ENCODE results near the gene SLC22A5.

Gene SLC22A5

DNA sequence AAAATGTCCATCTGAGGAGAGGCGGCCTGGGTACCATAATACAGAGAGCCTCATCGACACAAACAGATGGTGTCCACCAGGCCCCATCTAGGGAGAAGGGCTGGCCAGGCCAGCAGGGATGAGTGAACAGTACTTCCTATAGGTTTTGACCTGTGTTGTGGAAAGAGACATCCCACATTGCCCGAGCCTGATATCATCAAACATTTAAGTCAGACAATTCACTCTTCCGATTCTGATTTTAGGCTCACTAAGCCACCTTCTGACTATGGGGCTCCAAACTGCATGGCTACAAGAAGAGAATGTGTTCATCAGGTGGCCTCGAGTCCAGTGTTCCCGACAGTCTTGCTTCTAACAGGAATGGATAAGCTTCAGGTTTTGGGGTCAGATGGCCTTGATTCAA lies 38.9 kb downstream of the SLC22A5 start:
- TF ChIP-seq ZNF792 (tag by site-specific recombination; IDR thresholded peaks at IDR 0.05) (no peak), ZBTB21 (tag by site-specific recombination; IDR thresholded peaks at IDR 0.05) (no peak), ZNF146 (tag by site-specific recombination; IDR thresholded peaks at IDR 0.05) (no peak), ZNF426 (tag by site-specific recombination; IDR thresholded peaks at IDR 0.05) (no peak), ZNF544 (tag by site-specific recombination; IDR thresholded peaks at IDR 0.05) (no peak), ZNF76 (tag by site-specific recombination; IDR thresholded peaks at IDR 0.05; ENCODE audit: borderline replicate concordance, low read depth) (no peak), ZNF529 (tag by site-specific recombination; IDR thresholded peaks at IDR 0.05; ENCODE audit: insufficient replicate concordance) (no peak), ZNF843 (tag by site-specific recombination; IDR thresholded peaks at IDR 0.05) (no peak)
- TF ChIP-seq, protein P1, sequence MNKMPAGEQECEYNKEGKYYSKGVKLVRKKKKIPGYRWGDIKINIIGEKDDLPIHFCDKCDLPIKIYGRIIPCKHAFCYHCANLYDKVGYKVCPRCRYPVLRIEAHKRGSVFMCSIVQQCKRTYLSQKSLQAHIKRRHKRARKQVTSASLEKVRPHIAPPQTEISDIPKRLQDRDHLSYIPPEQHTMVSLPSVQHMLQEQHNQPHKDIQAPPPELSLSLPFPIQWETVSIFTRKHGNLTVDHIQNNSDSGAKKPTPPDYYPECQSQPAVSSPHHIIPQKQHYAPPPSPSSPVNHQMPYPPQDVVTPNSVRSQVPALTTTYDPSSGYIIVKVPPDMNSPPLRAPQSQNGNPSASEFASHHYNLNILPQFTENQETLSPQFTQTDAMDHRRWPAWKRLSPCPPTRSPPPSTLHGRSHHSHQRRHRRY (tag by site-specific recombination; IDR thresholded peaks at IDR 0.05): no peak
- TF ChIP-seq, protein P2, sequence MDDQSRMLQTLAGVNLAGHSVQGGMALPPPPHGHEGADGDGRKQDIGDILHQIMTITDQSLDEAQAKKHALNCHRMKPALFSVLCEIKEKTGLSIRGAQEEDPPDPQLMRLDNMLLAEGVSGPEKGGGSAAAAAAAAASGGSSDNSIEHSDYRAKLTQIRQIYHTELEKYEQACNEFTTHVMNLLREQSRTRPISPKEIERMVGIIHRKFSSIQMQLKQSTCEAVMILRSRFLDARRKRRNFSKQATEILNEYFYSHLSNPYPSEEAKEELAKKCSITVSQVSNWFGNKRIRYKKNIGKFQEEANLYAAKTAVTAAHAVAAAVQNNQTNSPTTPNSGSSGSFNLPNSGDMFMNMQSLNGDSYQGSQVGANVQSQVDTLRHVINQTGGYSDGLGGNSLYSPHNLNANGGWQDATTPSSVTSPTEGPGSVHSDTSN (CRISPR knock-in tag; IDR thresholded peaks at IDR 0.05): no peak
- TF ChIP-seq, protein P3, sequence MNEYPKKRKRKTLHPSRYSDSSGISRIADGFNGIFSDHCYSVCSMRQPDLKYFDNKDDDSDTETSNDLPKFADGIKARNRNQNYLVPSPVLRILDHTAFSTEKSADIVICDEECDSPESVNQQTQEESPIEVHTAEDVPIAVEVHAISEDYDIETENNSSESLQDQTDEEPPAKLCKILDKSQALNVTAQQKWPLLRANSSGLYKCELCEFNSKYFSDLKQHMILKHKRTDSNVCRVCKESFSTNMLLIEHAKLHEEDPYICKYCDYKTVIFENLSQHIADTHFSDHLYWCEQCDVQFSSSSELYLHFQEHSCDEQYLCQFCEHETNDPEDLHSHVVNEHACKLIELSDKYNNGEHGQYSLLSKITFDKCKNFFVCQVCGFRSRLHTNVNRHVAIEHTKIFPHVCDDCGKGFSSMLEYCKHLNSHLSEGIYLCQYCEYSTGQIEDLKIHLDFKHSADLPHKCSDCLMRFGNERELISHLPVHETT (tag by site-specific recombination; IDR thresholded peaks at IDR 0.05): no peak
- TF ChIP-seq, protein P4, sequence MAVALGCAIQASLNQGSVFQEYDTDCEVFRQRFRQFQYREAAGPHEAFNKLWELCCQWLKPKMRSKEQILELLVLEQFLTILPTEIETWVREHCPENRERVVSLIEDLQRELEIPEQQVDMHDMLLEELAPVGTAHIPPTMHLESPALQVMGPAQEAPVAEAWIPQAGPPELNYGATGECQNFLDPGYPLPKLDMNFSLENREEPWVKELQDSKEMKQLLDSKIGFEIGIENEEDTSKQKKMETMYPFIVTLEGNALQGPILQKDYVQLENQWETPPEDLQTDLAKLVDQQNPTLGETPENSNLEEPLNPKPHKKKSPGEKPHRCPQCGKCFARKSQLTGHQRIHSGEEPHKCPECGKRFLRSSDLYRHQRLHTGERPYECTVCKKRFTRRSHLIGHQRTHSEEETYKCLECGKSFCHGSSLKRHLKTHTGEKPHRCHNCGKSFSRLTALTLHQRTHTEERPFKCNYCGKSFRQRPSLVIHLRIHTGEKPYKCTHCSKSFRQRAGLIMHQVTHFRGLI (tag by site-specific recombination; IDR thresholded peaks at IDR 0.05): no peak
- TF ChIP-seq, protein P5, sequence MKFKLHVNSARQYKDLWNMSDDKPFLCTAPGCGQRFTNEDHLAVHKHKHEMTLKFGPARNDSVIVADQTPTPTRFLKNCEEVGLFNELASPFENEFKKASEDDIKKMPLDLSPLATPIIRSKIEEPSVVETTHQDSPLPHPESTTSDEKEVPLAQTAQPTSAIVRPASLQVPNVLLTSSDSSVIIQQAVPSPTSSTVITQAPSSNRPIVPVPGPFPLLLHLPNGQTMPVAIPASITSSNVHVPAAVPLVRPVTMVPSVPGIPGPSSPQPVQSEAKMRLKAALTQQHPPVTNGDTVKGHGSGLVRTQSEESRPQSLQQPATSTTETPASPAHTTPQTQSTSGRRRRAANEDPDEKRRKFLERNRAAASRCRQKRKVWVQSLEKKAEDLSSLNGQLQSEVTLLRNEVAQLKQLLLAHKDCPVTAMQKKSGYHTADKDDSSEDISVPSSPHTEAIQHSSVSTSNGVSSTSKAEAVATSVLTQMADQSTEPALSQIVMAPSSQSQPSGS (tag by site-specific recombination; IDR thresholded peaks at IDR 0.05; ENCODE audit: low read depth): no peak
- no peaks in the 10 kb centered on the region for H3K9me3 ChIP-seq (ENCODE audit: control insufficient read depth, insufficient read depth, low read depth, low read length)
- ChIA-PET POLR2A (interaction anchor here (0.7 to 1.6 kb wide), 3 partner anchors 82 to 1764 kb away, joined by 3 to 8 read pairs (median 4); partner anchors contain the start of gene IRF1), CTCF (interaction anchor here (1.1 to 2.3 kb wide), 2 partner anchors 93 to 229 kb away, joined by 3 to 5 read pairs; no protein-coding TSS in a partner anchor)
- no peaks in the 10 kb centered on the region for H3K36me3 ChIP-seq (ENCODE audit: control insufficient read depth in 2 of 2, insufficient read depth in 1 of 2, low read length in 2 of 2)
- no peak overlapping the region for H3K4me3 ChIP-seq (ENCODE audit: low read depth, low read length)
- no peak overlapping the region for H3K27ac ChIP-seq (ENCODE audit: extremely low read depth, low read depth, low read length)
- no peaks in the 10 kb centered on the region for H3K4me1 ChIP-seq (ENCODE audit: control insufficient read depth, insufficient read depth, low read length)

DNA sequence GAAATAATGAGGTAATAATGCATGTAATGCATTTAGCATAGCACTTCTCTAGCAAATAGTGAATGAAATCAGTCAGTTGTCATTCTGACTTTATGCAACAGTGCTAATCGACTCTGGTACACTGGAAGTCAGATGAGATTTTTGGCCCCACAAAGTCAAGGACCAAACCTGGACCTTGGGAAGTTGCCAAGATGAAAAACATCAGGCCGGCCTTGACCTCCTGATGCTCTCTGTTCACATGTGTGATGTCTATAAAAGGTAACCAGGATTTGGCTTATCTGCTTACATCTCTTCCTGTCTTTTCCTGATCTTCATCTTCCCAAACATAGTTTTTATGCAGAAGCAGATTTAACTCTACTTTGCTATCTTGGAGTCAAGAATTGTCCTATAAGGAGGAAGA lies 39.5 kb downstream of the SLC22A5 start:
- Histone ChIP-seq H3K36me3 (ENCODE audit: control insufficient read depth in 2 of 2, insufficient read depth in 1 of 2, low read length in 2 of 2) (no peaks in the 10 kb centered on the region), H3K9me3 (ENCODE audit: control insufficient read depth, insufficient read depth, low read depth, low read length) (no peaks in the 10 kb centered on the region), H3K27ac (ENCODE audit: extremely low read depth, low read depth, low read length) (no peak overlapping the region), H3K4me1 (ENCODE audit: control insufficient read depth, insufficient read depth, low read length) (no peaks in the 10 kb centered on the region), H3K4me3 (ENCODE audit: low read depth, low read length) (no peak overlapping the region)
- TF ChIP-seq ZNF555 (tag by site-specific recombination; conservative IDR thresholded peaks at IDR 0.05): no peak
- TF ChIP-seq ZFP69B (tag by site-specific recombination; IDR thresholded peaks at IDR 0.05): no peak
- no peak for TF ChIP-seq KLF7 (tag by site-specific recombination; IDR thresholded peaks at IDR 0.05; ENCODE audit: borderline replicate concordance)
- TF ChIP-seq ZNF530 (tag by site-specific recombination; IDR thresholded peaks at IDR 0.05; ENCODE audit: low read depth): no peak
- no peak for TF ChIP-seq RBAK (tag by site-specific recombination; IDR thresholded peaks at IDR 0.05)
- TF ChIP-seq BCL11B (tag by site-specific recombination; IDR thresholded peaks at IDR 0.05; ENCODE audit: low read depth): no peak
- no peak for TF ChIP-seq ZNF670 (tag by site-specific recombination; IDR thresholded peaks at IDR 0.05; ENCODE audit: low read depth)
- no peak for TF ChIP-seq ZSCAN16 (tag by site-specific recombination; IDR thresholded peaks at IDR 0.05)
- no peak for TF ChIP-seq ZNF654 (tag by site-specific recombination; IDR thresholded peaks at IDR 0.05; ENCODE audit: low read depth)
- TF ChIP-seq ZNF560 (tag by site-specific recombination; IDR thresholded peaks at IDR 0.05; ENCODE audit: borderline replicate concordance): no peak
- TF ChIP-seq ZNF391 (tag by site-specific recombination; IDR thresholded peaks at IDR 0.05; ENCODE audit: borderline replicate concordance, low read depth): no peak
- no peak for TF ChIP-seq TRIM28 (IDR thresholded peaks at IDR 0.05; ENCODE audit: borderline replicate concordance, low read length)
- ChIA-PET POLR2A (no interaction called here), CTCF (interaction anchor here (1.1 to 3.5 kb wide), 4 partner anchors 12 to 229 kb away, joined by 3 to 28 read pairs (median 7); no protein-coding TSS in a partner anchor)

Data from HEK293 (cell line).